Right hindlimb (tissue), 1 donor: ENCODE data around the gene MYO1G.
A peak's percentile ranks its signal among the peaks of the same experiment; 100 is the strongest.
"Not testable (repeated sequence)": the region's sequence is repeated elsewhere in the genome, so short reads cannot be mapped to it uniquely, and the experiment has no call there.

Source experiments
- DNase-seq: peaks from one replicate; pipeline ENCODE4 v3.0.0-alpha.2; 2018

MYO1G gene

GRCh38 chr7:44999245-45000092, 20.7 kb upstream of the MYO1G start:
- peak; percentile 100 for DNase-seq

- no peak for DNase-seq
Observed at GRCh38 chr7:44998153-44998871, 19.5 kb upstream of the MYO1G start.

- no peak for DNase-seq
Observed at GRCh38 chr7:44995555-44996493, 17.0 kb upstream of the MYO1G start.

- no peak for DNase-seq
Observed at GRCh38 chr7:44994877-44995554, 16.2 kb upstream of the MYO1G start.

GRCh38 chr7:44992004-44992795, 13.4 kb upstream of the MYO1G start:
- not testable (repeated sequence) for DNase-seq

- no peak for DNase-seq
Observed at GRCh38 chr7:44990109-44991023, 11.6 kb upstream of the MYO1G start.

- no peak for DNase-seq
Observed at GRCh38 chr7:44989132-44989531, 10.3 kb upstream of the MYO1G start.

- DNase-seq, result no peak
Observed at GRCh38 chr7:44988701-44989100, 9.9 kb upstream of the MYO1G start.

GRCh38 chr7:44987996-44988395, 9.2 kb upstream of the MYO1G start:
- no peak for DNase-seq

- DNase-seq, result no peak
Observed at GRCh38 chr7:44987457-44987856, 8.6 kb upstream of the MYO1G start.

- peak; percentile 95 for DNase-seq
Observed at GRCh38 chr7:44986218-44987053, 7.6 kb upstream of the MYO1G start.

GRCh38 chr7:44985900-44986217, 7.0 kb upstream of the MYO1G start:
- DNase-seq, result no peak

- DNase-seq, result no peak
Observed at GRCh38 chr7:44985033-44985695, 6.3 kb upstream of the MYO1G start.

GRCh38 chr7:44984478-44984758, 5.6 kb upstream of the MYO1G start:
- DNase-seq, result no peak

GRCh38 chr7:44983742-44984477, 5.1 kb upstream of the MYO1G start:
- no peak for DNase-seq

- DNase-seq, result no peak
Observed at GRCh38 chr7:44982970-44983369, 4.2 kb upstream of the MYO1G start.

- no peak for DNase-seq
Observed at GRCh38 chr7:44982535-44982923, 3.7 kb upstream of the MYO1G start.

GRCh38 chr7:44981035-44981706, 2.4 kb upstream of the MYO1G start:
- no peak for DNase-seq
